HG02623 (cell line): ENCODE measurements around the gene NCL.
"Not testable (repeated sequence)": the region's sequence is repeated elsewhere in the genome, so short reads cannot be mapped to it uniquely, and the experiment has no call there.

ENCODE experiments used
- ATAC-seq: cut with Tn5 transposase; IDR thresholded peaks from one replicate; pipeline ENCODE4 v1.9.1; 2021; ENCODE audit warnings: moderate library complexity; ENCODE audit not compliant: unreplicated experiment

NCL gene

GRCh38 chr2:231407686-231408085 is 56.6 kb downstream of the NCL start:
- ATAC-seq, result not testable (repeated sequence)

GRCh38 chr2:231405601-231406367 is 58.5 kb downstream of the NCL start:
- ATAC-seq, result not testable (repeated sequence)

- ATAC-seq, result not testable (repeated sequence)
These were observed 60.1 kb downstream of the NCL start for GRCh38 chr2:231404183-231404578.
